Measurements from ENCODE around the gene NEAT1.

NEAT1 gene

GRCh38 chr11:65389294-65389980, 33.2 kb upstream of the NEAT1 start:
- no peak for DNase-seq (ENCODE audit: extremely low read depth in 1 of 2, low read depth in 1 of 2)

- DNase-seq (ENCODE audit: extremely low read depth in 1 of 2, low read depth in 1 of 2), result no peak
Observed at GRCh38 chr11:65390099-65390941, 32.3 kb upstream of the NEAT1 start.

- DNase-seq (ENCODE audit: extremely low read depth in 1 of 2, low read depth in 1 of 2), result no peak
Observed at GRCh38 chr11:65390996-65391395, 31.6 kb upstream of the NEAT1 start.

GRCh38 chr11:65392186-65392829, 30.3 kb upstream of the NEAT1 start:
- DNase-seq (ENCODE audit: extremely low read depth in 1 of 2, low read depth in 1 of 2), result no peak

GRCh38 chr11:65392899-65393298, 29.7 kb upstream of the NEAT1 start:
- no peak for DNase-seq (ENCODE audit: extremely low read depth in 1 of 2, low read depth in 1 of 2)

GRCh38 chr11:65393513-65394079, 29.0 kb upstream of the NEAT1 start:
- no peak for DNase-seq (ENCODE audit: extremely low read depth in 1 of 2, low read depth in 1 of 2)

GRCh38 chr11:65394125-65394536, 28.5 kb upstream of the NEAT1 start:
- DNase-seq (ENCODE audit: extremely low read depth in 1 of 2, low read depth in 1 of 2), result no peak

GRCh38 chr11:65395961-65396530, 26.6 kb upstream of the NEAT1 start:
- DNase-seq (ENCODE audit: extremely low read depth in 1 of 2, low read depth in 1 of 2), result no peak

GRCh38 chr11:65396769-65397745, 25.5 kb upstream of the NEAT1 start:
- no peak for DNase-seq (ENCODE audit: extremely low read depth in 1 of 2, low read depth in 1 of 2)

- DNase-seq (ENCODE audit: extremely low read depth in 1 of 2, low read depth in 1 of 2), result no peak
Observed at GRCh38 chr11:65398362-65398910, 24.2 kb upstream of the NEAT1 start.

- DNase-seq (ENCODE audit: extremely low read depth in 1 of 2, low read depth in 1 of 2), result no peak
Observed at GRCh38 chr11:65399249-65399648, 23.3 kb upstream of the NEAT1 start.

- DNase-seq (ENCODE audit: extremely low read depth in 1 of 2, low read depth in 1 of 2), result no peak
Observed at GRCh38 chr11:65399845-65400244, 22.8 kb upstream of the NEAT1 start.

- no peak for DNase-seq (ENCODE audit: extremely low read depth in 1 of 2, low read depth in 1 of 2)
Observed at GRCh38 chr11:65400307-65401072, 22.1 kb upstream of the NEAT1 start.

GRCh38 chr11:65401073-65401802, 21.4 kb upstream of the NEAT1 start:
- DNase-seq (ENCODE audit: extremely low read depth in 1 of 2, low read depth in 1 of 2), result no peak

GRCh38 chr11:65401803-65402248, 20.8 kb upstream of the NEAT1 start:
- no peak for DNase-seq (ENCODE audit: extremely low read depth in 1 of 2, low read depth in 1 of 2)

- no peak for DNase-seq (ENCODE audit: extremely low read depth in 1 of 2, low read depth in 1 of 2)
Observed at GRCh38 chr11:65402790-65403189, 19.8 kb upstream of the NEAT1 start.

GRCh38 chr11:65403607-65404121, 18.9 kb upstream of the NEAT1 start:
- DNase-seq (ENCODE audit: extremely low read depth in 1 of 2, low read depth in 1 of 2), result no peak

GRCh38 chr11:65404210-65404609, 18.4 kb upstream of the NEAT1 start:
- no peak for DNase-seq (ENCODE audit: extremely low read depth in 1 of 2, low read depth in 1 of 2)
